Measurements from ENCODE around the gene SIVA1.
A peak's percentile ranks its signal among the peaks of the same experiment; 100 is the strongest.

Gene SIVA1

DNA sequence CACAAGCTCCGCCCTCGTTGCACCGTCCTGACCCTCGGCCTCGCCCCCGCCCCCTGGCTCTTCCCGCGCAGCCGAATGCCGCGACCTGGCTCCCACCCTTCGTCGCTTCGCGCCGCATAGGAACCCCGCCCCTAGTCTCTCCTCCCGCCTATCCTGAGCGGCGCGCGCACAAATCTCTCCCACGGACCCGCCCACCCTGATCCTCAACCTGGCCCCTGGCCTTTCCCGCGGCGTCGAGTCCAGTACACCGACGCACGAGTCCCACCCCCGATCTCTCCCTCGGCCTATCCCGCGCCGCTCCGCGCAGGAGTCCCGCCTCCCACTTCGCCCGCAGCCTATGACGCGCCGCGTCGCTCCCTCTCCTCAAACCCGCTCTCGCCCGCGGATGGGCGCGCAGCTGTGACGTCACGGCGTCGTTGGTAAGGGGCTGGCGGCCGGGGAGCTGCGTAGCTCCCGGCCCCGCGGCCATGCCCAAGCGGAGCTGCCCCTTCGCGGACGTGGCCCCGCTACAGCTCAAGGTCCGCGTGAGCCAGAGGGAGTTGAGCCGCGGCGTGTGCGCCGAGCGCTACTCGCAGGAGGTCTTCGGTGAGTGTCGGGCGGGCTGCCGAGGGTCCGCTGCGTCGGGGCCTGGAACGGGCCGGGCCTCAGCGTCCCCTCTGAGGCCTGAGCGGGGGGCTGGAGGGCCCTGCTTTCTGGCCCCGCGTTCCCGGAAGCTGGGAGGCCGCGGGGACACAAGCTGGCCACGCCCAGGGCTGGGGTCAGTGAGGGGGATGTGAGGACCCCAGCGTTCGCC, at the start of gene SIVA1:
Gene SIVA1, plus strand, starts transcription at position 413 of the 793 bp plus-strand sequence. Its CDS starts 55 bp downstream, at position 468.
- peak; percentile 89 to 100 (median 99) for DNase-seq

- DNase-seq = no peak
These were observed 49.7 kb upstream of the SIVA1 start for GRCh38 chr14:104703269-104703668.

DNA sequence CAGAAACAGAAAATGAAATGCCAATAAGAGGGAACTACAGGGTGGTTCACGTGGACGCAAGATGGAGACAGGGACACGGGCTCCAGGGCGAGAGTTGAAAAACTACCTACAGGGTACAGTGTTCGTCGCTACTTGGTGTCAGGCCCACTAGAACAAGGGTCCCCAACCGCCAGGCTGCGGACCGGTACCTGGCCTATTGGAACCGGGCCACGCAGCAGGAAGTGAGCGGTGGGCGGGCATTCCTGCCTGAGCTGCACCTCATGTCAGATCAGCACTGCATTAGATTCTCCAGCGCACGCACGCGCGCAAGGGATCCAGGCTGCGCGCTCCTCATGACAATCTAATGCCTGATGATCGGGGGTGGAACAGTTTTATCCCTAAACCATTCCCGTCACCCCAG, 48.7 kb upstream of the SIVA1 start:
- no peak for DNase-seq

DNA sequence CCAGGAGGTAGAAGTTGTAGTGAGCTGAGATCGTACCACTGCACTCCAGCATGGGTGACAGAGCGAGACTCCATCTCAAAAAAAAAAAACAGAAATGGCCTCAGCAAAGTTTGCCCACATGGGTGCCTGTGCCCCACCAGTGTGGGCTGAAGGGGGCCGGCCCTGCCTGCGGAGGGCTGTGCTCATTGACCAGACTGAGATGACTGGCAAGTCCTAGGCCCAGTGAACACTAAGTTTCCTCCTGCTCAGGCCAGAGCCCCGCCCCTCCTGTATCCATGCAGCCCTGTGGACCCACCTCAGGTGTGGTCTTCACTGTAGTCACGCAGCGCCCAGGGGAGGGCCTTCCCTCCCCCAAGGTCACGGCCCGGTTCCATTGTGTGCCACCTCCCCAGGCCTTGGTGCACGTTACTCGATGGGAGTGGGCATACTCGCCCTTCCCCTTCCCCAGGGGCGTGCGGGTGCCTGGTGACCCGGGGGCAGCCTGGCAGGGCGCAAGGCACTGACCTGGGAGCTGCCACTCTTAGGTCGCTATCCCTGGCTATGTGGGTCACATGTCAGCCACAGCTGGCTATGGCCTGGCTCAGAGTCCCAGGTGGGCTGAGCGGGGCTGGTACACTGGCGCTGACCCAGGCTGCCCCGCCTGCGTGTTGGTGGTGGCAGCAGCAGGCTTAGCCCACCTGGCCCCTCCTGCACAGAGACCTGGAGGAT, 47.5 kb upstream of the SIVA1 start:
- no peak for DNase-seq

DNA sequence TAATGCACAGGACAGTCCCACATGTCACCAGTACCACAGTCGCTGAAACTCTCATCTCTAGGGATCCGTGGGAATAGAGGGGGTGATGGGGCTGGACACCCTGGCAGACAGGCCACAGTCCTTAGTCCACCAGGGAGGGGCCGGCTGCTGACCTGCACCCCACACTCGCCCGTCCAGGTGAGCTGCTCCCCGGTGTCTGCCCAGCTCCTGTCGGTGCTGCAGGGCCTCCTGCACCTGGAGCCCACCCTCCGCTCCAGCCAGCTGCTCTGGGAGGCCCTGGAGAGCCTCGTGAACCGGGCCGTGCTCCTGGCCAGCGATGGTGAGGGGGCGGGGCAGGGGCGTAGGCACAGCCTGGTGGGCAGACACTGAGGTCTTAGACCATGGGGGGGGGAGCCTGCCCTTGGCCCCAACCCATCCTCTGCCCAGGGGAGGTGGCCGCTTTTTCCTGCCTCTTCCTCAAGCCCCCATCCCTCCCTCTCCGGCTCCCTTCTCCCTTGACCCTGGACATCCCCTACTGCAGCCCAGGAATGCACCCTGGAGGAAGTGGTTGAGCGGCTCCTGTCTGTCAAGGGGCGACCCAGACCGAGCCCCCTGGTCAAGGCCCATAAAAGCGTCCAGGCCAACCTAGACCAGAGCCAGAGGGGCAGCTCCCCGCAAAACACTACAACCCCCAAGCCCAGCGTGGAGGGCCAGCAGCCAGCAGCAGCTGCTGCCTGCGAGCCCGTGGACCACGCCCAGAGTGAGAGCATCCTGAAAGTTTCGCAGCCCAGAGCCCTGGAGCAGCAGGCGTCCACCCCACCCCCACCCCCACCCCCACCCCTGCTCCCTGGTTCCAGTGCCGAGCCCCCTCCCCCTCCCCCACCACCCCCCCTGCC, 46.0 kb upstream of the SIVA1 start:
- no peak for DNase-seq

GRCh38 chr14:104707608-104708595, 45.0 kb upstream of the SIVA1 start:
- DNase-seq = no peak

GRCh38 chr14:104708606-104709268, 44.2 kb upstream of the SIVA1 start:
- DNase-seq = peak in 31 of 56 donors; percentile 20 to 79 (median 47)

DNA sequence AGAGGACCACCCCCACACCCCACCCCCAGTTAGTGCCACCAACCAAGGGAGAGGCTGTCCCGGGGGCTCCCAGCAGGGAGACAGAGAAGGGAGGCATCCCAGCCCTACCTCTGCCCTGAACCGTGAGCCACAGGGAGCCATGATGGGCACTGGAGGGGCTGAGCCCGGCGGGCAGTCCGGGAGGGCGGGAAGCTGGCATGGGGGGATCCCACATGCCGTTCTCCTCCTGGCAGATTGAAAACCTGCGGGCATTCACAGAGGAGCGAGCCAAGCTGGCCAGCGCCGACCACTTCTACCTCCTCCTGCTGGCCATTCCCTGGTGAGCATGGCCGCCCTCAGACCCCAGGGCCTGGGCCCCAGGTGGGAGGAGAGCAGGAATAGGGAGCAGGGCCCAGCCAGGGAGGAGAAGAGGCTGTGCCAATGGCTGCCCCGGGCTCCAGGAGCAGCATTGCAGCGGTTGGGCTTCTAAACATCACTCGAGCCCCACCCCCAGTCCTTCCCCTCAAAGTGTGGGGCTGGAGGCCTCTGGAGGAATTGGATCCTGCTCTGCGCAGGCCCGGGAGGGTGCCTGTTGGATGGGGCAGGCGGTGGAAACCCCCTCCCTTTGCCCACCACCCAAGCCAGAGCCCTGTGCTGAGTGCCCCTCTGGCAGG, 43.4 kb upstream of the SIVA1 start:
- no peak for DNase-seq

DNA sequence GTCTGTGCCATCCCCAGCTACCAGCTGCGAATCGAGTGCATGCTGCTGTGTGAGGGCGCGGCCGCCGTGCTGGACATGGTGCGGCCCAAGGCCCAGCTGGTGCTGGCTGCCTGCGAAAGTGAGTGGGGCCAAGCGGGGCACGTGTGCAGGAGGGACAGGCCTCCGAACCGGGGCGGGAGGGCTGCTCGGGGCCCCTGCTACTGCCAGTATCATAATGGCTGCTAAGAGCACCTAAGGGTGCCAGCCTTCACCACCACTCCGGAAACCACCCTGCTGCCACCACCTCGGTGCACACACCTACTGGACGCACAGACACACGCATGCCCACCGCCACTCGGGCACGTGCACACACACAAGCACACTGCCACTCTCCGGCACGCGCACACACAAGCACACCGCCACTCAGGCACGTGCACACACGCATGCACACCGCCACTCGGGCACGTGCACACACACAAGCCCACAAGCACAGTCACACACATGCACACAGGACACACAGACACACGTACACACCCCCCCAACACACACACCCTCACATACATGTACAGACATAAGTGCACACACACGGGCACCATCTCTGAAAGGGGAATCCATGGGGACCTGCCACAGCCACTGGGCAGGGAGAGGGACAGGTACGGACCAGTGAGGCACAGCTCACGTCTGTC, 42.7 kb upstream of the SIVA1 start:
- no peak for DNase-seq

DNA sequence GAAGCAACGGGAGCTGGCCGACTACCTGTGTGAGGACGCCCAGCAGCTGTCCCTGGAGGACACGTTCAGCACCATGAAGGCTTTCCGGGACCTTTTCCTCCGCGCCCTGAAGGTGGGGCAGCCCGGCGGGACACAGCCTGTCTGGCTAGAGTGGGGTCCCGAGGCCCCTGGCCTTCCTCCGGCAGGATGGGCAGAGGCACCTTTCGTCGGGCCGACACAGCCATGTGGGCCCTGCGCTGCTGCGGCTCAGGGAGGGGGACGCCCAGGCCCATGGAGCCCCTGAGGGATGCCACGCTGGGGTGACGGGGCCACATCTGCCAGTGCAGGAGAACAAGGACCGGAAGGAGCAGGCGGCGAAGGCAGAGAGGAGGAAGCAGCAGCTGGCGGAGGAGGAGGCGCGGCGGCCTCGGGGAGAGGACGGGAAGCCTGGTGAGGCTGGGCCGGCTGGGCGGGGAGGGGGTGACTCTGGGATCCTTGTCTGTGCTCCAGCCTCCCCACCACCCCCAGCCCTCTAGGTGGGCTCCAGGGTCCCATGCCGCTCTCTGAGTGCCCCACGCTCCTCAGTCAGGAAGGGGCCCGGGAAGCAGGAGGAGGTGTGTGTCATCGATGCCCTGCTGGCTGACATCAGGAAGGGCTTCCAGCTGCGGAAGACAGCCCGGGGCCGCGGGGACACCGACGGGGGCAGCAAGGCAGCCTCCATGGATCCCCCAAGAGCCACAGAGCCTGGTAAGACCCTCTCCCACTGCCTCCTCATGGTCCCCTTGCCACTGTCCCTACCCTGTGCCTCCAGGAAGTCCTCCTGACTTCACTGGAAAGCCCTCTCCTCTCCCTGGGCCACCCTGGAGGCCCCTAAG, 39.8 kb upstream of the SIVA1 start:
- no peak for DNase-seq

GRCh38 chr14:104714066-104714465, 38.9 kb upstream of the SIVA1 start:
- DNase-seq = no peak

GRCh38 chr14:104714681-104715080, 38.3 kb upstream of the SIVA1 start:
- DNase-seq = no peak

DNA sequence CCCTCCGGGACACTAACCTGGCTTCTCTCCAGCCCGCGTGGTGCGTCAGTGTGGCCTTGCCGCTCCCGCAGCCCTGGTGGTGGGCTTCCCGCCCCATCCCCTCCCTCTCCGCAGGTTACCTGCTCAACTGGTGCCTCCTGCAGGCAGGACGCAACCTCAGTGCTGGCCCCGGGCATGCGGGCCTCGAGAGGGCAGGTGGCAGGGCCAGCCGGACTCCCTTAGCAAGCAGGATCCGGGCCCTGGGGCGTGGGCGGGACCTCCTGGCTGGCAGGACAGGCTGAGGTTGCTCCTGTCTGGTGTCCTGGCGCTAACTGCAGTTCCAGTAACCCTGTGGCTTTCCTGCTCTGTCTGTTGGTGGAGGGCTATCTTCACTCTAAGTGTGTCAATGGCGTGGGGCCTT, 37.5 kb upstream of the SIVA1 start:
- DNase-seq = no peak

GRCh38 chr14:104715871-104716270, 37.1 kb upstream of the SIVA1 start:
- DNase-seq = no peak

GRCh38 chr14:104717137-104717536, 35.8 kb upstream of the SIVA1 start:
- DNase-seq = peak in 1 of 56 donors; percentile 19

DNA sequence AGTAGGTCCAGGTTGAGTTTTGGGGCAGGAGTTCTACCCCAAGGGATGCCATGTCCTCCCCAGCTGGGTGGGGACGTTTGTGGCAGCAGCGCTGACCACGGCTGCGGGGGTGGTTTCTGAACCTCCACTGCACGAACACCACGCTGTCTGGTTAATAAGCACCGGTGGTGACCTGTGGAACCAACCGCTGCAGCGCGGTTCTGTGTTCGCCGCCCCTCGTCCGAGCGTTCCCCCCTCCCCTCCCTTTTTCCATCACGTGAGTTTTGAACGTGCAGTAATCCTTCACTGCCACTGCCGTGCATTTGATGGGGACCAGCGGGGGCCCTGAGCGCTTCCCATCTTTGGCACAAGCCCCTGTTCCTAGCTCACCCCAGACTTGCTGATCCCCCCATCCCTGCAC, 35.3 kb upstream of the SIVA1 start:
- no peak for DNase-seq

DNA sequence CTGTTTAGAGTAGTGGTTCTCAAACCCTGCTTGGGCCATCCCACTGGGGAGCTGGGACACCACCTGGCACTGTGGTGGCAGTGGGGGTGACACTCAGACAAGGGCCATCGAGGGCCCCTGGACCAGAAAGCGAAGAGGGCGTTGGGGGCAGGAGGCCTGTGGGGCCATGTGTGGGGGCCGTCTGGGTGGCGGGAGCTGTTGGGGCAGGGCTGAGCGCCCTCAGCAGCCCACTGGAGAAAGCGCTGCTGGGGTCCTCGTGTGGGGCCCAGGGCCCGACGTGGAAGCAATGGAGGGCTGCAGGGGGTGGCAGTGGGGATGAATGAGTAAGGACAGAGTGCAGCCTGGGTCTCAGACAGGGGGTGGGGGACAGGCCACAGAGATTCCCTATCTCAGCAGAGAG, 34.8 kb upstream of the SIVA1 start:
- DNase-seq = no peak

- DNase-seq = no peak
These were observed 34.1 kb upstream of the SIVA1 start for GRCh38 chr14:104718871-104719270.
